Liver (tissue), 9 donors: ENCODE results near the gene PEX11G. TPM values are rescaled to one million over a fixed set of nuclear protein-coding genes. Genes with fewer than 3 reads are reported as not detected.

Source experiments
- DNase-seq: peaks from one replicate; pipeline ENCODE4 v3.0.0-alpha.2; 2017; ENCODE audit warnings: low spot score
- H3K27ac ChIP-seq, 2 donors: one replicate each; pipeline ENCODE4 v1.7.0; 2013; ENCODE audit warnings: inconsistent platforms in 2 of 2, low read length in 2 of 2, control low read depth in 1 of 2, low read depth in 1 of 2, mild to moderate bottlenecking in 1 of 2
- H3K27me3 ChIP-seq, 4 donors: one replicate each; pipeline versions ENCODE4 v1.6.1 to v1.7.0; 2013; ENCODE audit warnings: low read length in 3 of 4, inconsistent platforms in 1 of 4, mild to moderate bottlenecking in 1 of 4, moderate library complexity in 1 of 4; ENCODE audit not compliant: control insufficient read depth in 4 of 4, insufficient read depth in 4 of 4
- H3K36me3 ChIP-seq, 4 donors: one replicate each; pipeline versions ENCODE4 v1.6.1 to v1.7.0; 2013; ENCODE audit warnings: low read length in 3 of 4, mild to moderate bottlenecking in 3 of 4, low read depth in 1 of 4, moderate library complexity in 1 of 4; ENCODE audit not compliant: control insufficient read depth in 4 of 4, insufficient read depth in 3 of 4
- H3K4me1 ChIP-seq, 4 donors: one replicate each; pipeline versions ENCODE4 v1.6.1 to v1.7.0; 2013; ENCODE audit warnings: low read length in 3 of 4, mild to moderate bottlenecking in 3 of 4, moderate library complexity in 1 of 4; ENCODE audit not compliant: control insufficient read depth in 4 of 4, insufficient read depth in 4 of 4
- H3K4me3 ChIP-seq, 3 donors: one replicate each; pipeline versions ENCODE4 v1.6.1 to v1.7.0; 2013; ENCODE audit warnings: low read length in 3 of 3, control low read depth in 1 of 3, low read depth in 1 of 3, mild to moderate bottlenecking in 1 of 3
- H3K9ac ChIP-seq, 2 donors: one replicate each; pipeline ENCODE4 v1.7.0; 2013; ENCODE audit warnings: low read length in 2 of 2, mild to moderate bottlenecking in 2 of 2, moderate library complexity in 2 of 2, control low read depth in 1 of 2, low read depth in 1 of 2
- H3K9me3 ChIP-seq, 4 donors: one replicate each; pipeline versions ENCODE4 v1.6.1 to v1.7.0; 2013; ENCODE audit warnings: low read length in 3 of 4; ENCODE audit not compliant: control insufficient read depth in 4 of 4
- EGR1 ChIP-seq, 2 donors: IDR thresholded peaks; 2 replicates each; pipeline ENCODE4 v1.6.1; 2016 to 2018; ENCODE audit warnings: antibody characterized with exemption in 2 of 2, low read depth in 2 of 2
- FOXA1 ChIP-seq: IDR thresholded peaks from 2 replicates; pipeline ENCODE4 v1.6.1; 2016; ENCODE audit warnings: antibody characterized with exemption
- FOXA2 ChIP-seq: IDR thresholded peaks from 2 replicates; pipeline ENCODE4 v1.6.1; 2016; ENCODE audit warnings: antibody characterized with exemption
- GABPA ChIP-seq, 2 donors: IDR thresholded peaks in 1 of 2; conservative IDR thresholded peaks in 1 of 2; 2 replicates each; pipeline ENCODE4 v1.6.1; 2016; ENCODE audit warnings: antibody characterized with exemption in 2 of 2, mild to moderate bottlenecking in 1 of 2, moderate library complexity in 1 of 2
- HNF4A ChIP-seq, 2 donors: conservative IDR thresholded peaks; 2 replicates each; pipeline ENCODE4 v1.6.1; 2016; ENCODE audit warnings: antibody characterized with exemption in 2 of 2, mild to moderate bottlenecking in 2 of 2
- JUND ChIP-seq, 2 donors: IDR thresholded peaks; 2 replicates each; pipeline ENCODE4 v1.6.1; 2016; ENCODE audit warnings: antibody characterized with exemption in 2 of 2
- NR2F2 ChIP-seq: IDR thresholded peaks from 2 replicates; pipeline ENCODE4 v1.6.1; 2016; ENCODE audit warnings: antibody characterized with exemption
- RAD21 ChIP-seq, 2 donors: IDR thresholded peaks; 2 replicates each; pipeline ENCODE4 v1.6.1; 2016; ENCODE audit warnings: antibody characterized with exemption in 2 of 2, mild to moderate bottlenecking in 2 of 2
- RXRA ChIP-seq, 2 donors: IDR thresholded peaks; 2 replicates each; pipeline ENCODE4 v1.6.1; 2017 to 2018; ENCODE audit warnings: antibody characterized with exemption in 2 of 2, mild to moderate bottlenecking in 1 of 2
- SP1 ChIP-seq: IDR thresholded peaks from 2 replicates; pipeline ENCODE4 v1.6.1; 2018; ENCODE audit warnings: antibody characterized with exemption, mild to moderate bottlenecking
- TAF1 ChIP-seq: conservative IDR thresholded peaks from 2 replicates; pipeline ENCODE4 v1.6.1; 2016; ENCODE audit warnings: antibody characterized with exemption, mild to moderate bottlenecking
- YY1 ChIP-seq: IDR thresholded peaks from 2 replicates; pipeline ENCODE4 v1.6.1; 2016; ENCODE audit warnings: antibody characterized with exemption, mild to moderate bottlenecking
- WGBS: extraction: QIAGEN DNeasy Blood & Tissue Kit; methylation state at CpG from one replicate; pipeline ENCODE4 v1.1.7; 2013; 5-methylcytosine and 5-hydroxymethylcytosine counted together
- polyA plus RNA-seq, 2 donors: library from polyadenylated mRNA; stranded (reverse) in 1 of 2; unstranded in 1 of 2; fragments of 200-250 nt in 1 of 2; fragments of >200 nt in 1 of 2; fragmentation: Nextera tagmentation in 1 of 2; extraction: Ambion mirVana in 1 of 2; gene quantifications; one replicate each; pipeline versions ENCODE4 v1.2.1 to v1.2.3, GENCODE V29; 2013 to 2015
- total RNA-seq, 2 donors: library from RNA; depleted of rRNA; stranded (reverse); fragments of >200 nt; gene quantifications; one replicate each; pipeline ENCODE4 v1.2.3, GENCODE V29; 2014
- TF ChIP-seq, protein P1 (sequence below): IDR thresholded peaks from 2 replicates; pipeline ENCODE4 v1.6.1; 2016; ENCODE audit warnings: antibody characterized with exemption
- TF ChIP-seq, protein P2 (sequence below): IDR thresholded peaks from 2 replicates; pipeline ENCODE4 v1.6.1; 2016; ENCODE audit warnings: antibody characterized with exemption
- TF ChIP-seq, protein P3 (sequence below): IDR thresholded peaks from 2 replicates; pipeline ENCODE4 v1.6.1; 2016; ENCODE audit warnings: antibody characterized with exemption
- TF ChIP-seq, protein P4 (sequence below): fragments of 150-350 bp; IDR thresholded peaks from 2 replicates; pipeline ENCODE4 v1.5.1; 2017; ENCODE audit warnings: improper control_type of control experiment, low read depth, low read length; ENCODE audit not compliant: missing input control
- donor health status: healthy.
- donor health status: healthy.
- donor health status: healthy.
- donor health status: healthy.
- donor health status: healthy.

PEX11G gene
- total and polyA plus RNA-seq, 4 donors, result 1.9 to 10.9 (median 8.2) TPM

DNA sequence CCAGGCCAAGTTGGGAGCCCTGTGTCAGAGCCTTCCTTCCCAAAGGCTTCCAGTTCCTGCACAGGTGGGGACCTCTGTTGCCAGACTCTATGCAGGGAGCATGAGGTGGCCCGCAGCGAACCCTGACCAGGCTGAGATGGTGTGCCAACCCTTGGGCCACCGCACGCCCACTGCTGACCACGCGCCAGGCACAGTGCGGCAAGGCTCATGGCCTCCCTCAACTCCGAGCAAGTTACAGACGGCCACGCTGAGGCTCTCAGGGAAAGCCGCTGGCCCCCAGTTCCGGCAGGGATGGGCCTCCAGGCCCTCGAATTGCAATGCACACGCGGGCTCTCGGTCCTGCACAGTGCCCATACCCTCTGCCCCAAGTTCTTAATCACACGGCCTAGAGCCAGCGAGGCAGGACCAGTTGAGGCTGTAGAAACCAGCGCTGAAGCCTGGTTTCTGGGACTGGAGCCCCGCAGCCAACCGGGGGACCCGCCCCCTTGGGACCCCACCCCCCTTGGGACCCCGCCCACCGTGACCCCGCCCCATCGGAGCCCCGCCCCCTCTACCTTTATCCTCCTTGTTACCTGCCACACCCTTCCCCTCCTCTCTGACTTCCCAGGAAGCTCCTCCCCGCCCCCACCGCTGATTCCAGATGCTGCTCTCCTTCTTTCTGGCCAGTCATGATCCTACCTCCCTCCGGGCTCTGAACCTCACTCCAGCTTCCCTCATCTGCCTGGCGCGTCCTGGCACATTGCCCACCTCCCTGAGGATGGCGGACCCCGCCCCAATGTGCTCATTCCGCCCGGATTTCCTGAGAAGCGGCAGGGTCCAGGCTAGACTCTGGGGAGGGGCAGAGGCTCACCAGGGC is 6.0 kb downstream of the PEX11G start:
- Histone ChIP-seq H3K27me3 (no peaks in the 10 kb centered on the region), H3K27ac (no peak overlapping the region), H3K9me3 (no peaks in the 10 kb centered on the region), H3K4me1 (peaks cover 0 to under 1% (median 0%) of the 10 kb centered on the region in 4 donors), H3K36me3 (peaks cover 0 to 2% (median 0%) of the 10 kb centered on the region in 4 donors), H3K4me3 (no peak overlapping the region), H3K9ac (no peak overlapping the region)
- TF ChIP-seq SP1 (no peak), NR2F2 (no peak), JUND (IDR thresholded peaks at IDR 0.05) (no peak), RAD21 (IDR thresholded peaks at IDR 0.05) (no peak)
- TF ChIP-seq, protein P1, sequence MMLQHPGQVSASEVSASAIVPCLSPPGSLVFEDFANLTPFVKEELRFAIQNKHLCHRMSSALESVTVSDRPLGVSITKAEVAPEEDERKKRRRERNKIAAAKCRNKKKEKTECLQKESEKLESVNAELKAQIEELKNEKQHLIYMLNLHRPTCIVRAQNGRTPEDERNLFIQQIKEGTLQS, result no peak
- WGBS, result 60% methylated on average over 37 of the region's 37 CpGs
- DNase-seq, result no peak

DNA sequence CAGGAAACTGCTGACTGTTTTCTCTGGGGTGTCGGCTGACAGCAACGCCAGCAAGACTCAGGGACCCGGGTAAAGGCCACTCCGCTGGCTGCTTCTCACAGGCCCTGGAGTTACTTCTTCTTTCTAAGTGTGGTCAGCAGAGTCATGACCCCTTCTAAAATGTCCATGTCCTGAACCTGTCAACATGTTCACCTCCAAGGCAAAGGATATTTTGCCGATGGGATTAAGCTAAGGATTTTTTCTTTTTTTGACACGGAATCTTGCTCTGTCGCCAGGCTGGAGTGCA is 7.9 kb downstream of the PEX11G start:
- Histone ChIP-seq H3K27me3 (no peaks in the 10 kb centered on the region), H3K9ac (no peak overlapping the region), H3K27ac (peak overlapping the region in 1 of 2 donors; percentile 43), H3K9me3 (no peaks in the 10 kb centered on the region), H3K4me3 (no peak overlapping the region), H3K36me3 (peaks cover 0 to 2% (median 0%) of the 10 kb centered on the region in 4 donors), H3K4me1 (no peaks in the 10 kb centered on the region)
- DNase-seq, result no peak
- WGBS, result 81% methylated on average over 7 of the region's 7 CpGs
- no peak for TF ChIP-seq RXRA (IDR thresholded peaks at IDR 0.05)
- TF ChIP-seq EGR1 (IDR thresholded peaks at IDR 0.05; ENCODE audit: low read depth in 2 of 2), result no peak
- TF ChIP-seq, protein P1, result no peak
- no peak for TF ChIP-seq SP1
- TF ChIP-seq, protein P2, sequence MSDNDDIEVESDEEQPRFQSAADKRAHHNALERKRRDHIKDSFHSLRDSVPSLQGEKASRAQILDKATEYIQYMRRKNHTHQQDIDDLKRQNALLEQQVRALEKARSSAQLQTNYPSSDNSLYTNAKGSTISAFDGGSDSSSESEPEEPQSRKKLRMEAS, result no peak
- TF ChIP-seq HNF4A (conservative IDR thresholded peaks at IDR 0.05), result no peak
- no peak for TF ChIP-seq JUND (IDR thresholded peaks at IDR 0.05)
- no peak for TF ChIP-seq RAD21 (IDR thresholded peaks at IDR 0.05)
- TF ChIP-seq, protein P3, sequence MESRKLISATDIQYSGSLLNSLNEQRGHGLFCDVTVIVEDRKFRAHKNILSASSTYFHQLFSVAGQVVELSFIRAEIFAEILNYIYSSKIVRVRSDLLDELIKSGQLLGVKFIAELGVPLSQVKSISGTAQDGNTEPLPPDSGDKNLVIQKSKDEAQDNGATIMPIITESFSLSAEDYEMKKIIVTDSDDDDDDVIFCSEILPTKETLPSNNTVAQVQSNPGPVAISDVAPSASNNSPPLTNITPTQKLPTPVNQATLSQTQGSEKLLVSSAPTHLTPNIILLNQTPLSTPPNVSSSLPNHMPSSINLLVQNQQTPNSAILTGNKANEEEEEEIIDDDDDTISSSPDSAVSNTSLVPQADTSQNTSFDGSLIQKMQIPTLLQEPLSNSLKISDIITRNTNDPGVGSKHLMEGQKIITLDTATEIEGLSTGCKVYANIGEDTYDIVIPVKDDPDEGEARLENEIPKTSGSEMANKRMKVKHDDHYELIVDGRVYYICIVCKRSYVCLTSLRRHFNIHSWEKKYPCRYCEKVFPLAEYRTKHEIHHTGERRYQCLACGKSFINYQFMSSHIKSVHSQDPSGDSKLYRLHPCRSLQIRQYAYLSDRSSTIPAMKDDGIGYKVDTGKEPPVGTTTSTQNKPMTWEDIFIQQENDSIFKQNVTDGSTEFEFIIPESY, result no peak

DNA sequence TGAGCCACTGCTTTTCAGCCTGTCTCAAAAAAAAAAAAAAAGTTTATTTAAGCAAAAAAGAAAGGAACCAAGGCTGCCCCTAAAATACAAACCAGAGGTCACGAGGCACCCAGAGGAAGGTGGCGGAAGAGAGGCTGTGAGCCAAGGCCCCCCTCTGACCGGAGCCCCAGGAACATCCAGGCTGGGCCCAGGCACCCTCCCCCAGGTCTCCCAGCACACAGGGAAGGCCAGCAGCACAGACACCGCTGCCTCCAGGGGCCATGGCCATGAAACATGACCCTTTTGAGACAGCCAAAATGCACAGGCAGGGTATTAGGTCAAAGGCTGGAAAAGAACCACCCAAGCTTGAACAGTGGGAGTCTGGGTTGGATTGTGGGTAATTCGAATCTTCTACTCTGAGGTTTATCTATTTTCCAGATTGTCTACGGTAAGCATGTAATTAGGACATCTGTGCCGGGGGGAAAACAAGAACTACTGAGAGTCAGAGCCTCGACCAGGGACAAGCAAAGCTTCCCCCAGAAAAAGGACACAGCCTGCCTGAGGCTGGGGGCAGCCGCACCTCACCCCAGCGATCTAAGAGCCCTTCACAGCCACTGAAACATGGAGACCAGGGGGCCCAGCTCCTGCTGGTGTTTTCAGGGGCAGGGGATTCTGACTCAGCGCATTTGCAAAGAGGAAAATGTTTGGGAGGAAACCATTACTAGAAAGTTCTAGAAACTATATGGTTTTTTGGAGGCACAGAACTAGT is 8.4 kb downstream of the PEX11G start:
- no peaks in the 10 kb centered on the region for H3K27me3 ChIP-seq
- no peak overlapping the region for H3K9ac ChIP-seq
- no peak overlapping the region for H3K4me3 ChIP-seq
- no peaks in the 10 kb centered on the region for H3K9me3 ChIP-seq
- H3K27ac ChIP-seq, result peak overlapping the region; percentile 23 to 43
- WGBS, result 77% methylated on average over 11 of the region's 11 CpGs
- DNase-seq, result no peak
- no peaks in the 10 kb centered on the region for H3K4me1 ChIP-seq
- peaks cover 0 to 2% (median 0%) of the 10 kb centered on the region in 4 donors for H3K36me3 ChIP-seq
- TF ChIP-seq, protein P4, sequence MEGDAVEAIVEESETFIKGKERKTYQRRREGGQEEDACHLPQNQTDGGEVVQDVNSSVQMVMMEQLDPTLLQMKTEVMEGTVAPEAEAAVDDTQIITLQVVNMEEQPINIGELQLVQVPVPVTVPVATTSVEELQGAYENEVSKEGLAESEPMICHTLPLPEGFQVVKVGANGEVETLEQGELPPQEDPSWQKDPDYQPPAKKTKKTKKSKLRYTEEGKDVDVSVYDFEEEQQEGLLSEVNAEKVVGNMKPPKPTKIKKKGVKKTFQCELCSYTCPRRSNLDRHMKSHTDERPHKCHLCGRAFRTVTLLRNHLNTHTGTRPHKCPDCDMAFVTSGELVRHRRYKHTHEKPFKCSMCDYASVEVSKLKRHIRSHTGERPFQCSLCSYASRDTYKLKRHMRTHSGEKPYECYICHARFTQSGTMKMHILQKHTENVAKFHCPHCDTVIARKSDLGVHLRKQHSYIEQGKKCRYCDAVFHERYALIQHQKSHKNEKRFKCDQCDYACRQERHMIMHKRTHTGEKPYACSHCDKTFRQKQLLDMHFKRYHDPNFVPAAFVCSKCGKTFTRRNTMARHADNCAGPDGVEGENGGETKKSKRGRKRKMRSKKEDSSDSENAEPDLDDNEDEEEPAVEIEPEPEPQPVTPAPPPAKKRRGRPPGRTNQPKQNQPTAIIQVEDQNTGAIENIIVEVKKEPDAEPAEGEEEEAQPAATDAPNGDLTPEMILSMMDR, result no peak
- TF ChIP-seq FOXA2 (no peak), GABPA (IDR thresholded peaks at IDR 0.05 in 1 of 2, conservative IDR thresholded peaks at IDR 0.05 in 1 of 2) (no peak), YY1 (peak; percentile 29), NR2F2 (peak; percentile 69), RAD21 (IDR thresholded peaks at IDR 0.05) (peak in 1 of 2 donors; percentile 3), FOXA1 (no peak), SP1 (no peak), TAF1 (no peak)
- TF ChIP-seq, protein P2, result no peak
- TF ChIP-seq, protein P1, result no peak
